ENCODE measurements around the gene VEZT. TPM values are rescaled to one million over a fixed set of nuclear protein-coding genes. Genes with fewer than 3 reads are reported as not detected.

Gene VEZT
- total RNA-seq, 4 donors from 2014 or later = 27.7 to 82.0 (median 45.3) TPM

- H3K36me3 ChIP-seq = peaks cover 0 to 96% (median 8%) of the 10 kb centered on the region in 3 donors
- H3K27me3 ChIP-seq = no peaks in the 10 kb centered on the region
- no peak overlapping the region for H3K4me3 ChIP-seq
- 14 to 23% methylated on average over 1 of the region's 1 CpG for WGBS, 2 donors
- no peak for DNase-seq
- H3K4me1 ChIP-seq = no peaks in the 10 kb centered on the region
- H3K27ac ChIP-seq = no peak overlapping the region
- no peaks in the 10 kb centered on the region for H3K9me3 ChIP-seq
- intact Hi-C loops (cut with DNase I) = no loop called here
- no peak for TF ChIP-seq POLR2A (IDR thresholded peaks at IDR 0.05)
- TF ChIP-seq CTCF (IDR thresholded peaks at IDR 0.05) = no peak
Measured at GRCh38 chr12:95277139-95277538, 59.5 kb downstream of the VEZT start.

GRCh38 chr12:95279856-95280255, 62.2 kb downstream of the VEZT start:
- TF ChIP-seq CTCF (IDR thresholded peaks at IDR 0.05) (no peak), POLR2A (IDR thresholded peaks at IDR 0.05) (no peak)
- 94 to 97% methylated on average over 4 of the region's 4 CpGs for WGBS, 2 donors
- no peak for DNase-seq
- no peak overlapping the region for H3K27ac ChIP-seq
- H3K9me3 ChIP-seq = no peaks in the 10 kb centered on the region
- no peak overlapping the region for H3K4me3 ChIP-seq
- intact Hi-C loops (cut with DNase I) = no loop called here
- H3K36me3 ChIP-seq = peaks cover 7 to 98% (median 11%) of the 10 kb centered on the region in 3 donors
- no peaks in the 10 kb centered on the region for H3K27me3 ChIP-seq
- no peaks in the 10 kb centered on the region for H3K4me1 ChIP-seq

- peaks cover 0 to 3% (median 0%) of the 10 kb centered on the region in 3 donors for H3K4me1 ChIP-seq
- no peak for TF ChIP-seq POLR2A (IDR thresholded peaks at IDR 0.05)
- TF ChIP-seq CTCF (IDR thresholded peaks at IDR 0.05) = no peak
- intact Hi-C loops (cut with DNase I) = no loop called here
- DNase-seq = no peak
- no peaks in the 10 kb centered on the region for H3K27me3 ChIP-seq
- no peak overlapping the region for H3K27ac ChIP-seq
- H3K36me3 ChIP-seq = peaks cover 7 to 95% (median 10%) of the 10 kb centered on the region in 3 donors
- no peak overlapping the region for H3K4me3 ChIP-seq
- H3K9me3 ChIP-seq = no peaks in the 10 kb centered on the region
- 92 to 98% methylated on average over 6 of the region's 6 CpGs for WGBS, 2 donors
Measured at GRCh38 chr12:95282266-95282665, 64.7 kb downstream of the VEZT start.

GRCh38 chr12:95283371-95283770, 65.8 kb downstream of the VEZT start:
- Histone ChIP-seq H3K4me1 (peaks cover 0 to 4% (median 0%) of the 10 kb centered on the region in 3 donors), H3K9me3 (no peaks in the 10 kb centered on the region), H3K36me3 (peaks cover 7 to 93% (median 10%) of the 10 kb centered on the region in 3 donors), H3K27me3 (no peaks in the 10 kb centered on the region), H3K4me3 (no peak overlapping the region), H3K27ac (no peak overlapping the region)
- TF ChIP-seq CTCF (IDR thresholded peaks at IDR 0.05) (no peak), POLR2A (IDR thresholded peaks at IDR 0.05) (no peak)
- no peak for DNase-seq
- WGBS, 2 donors = 93 to 100% methylated on average over 1 of the region's 1 CpG
- intact Hi-C loops (cut with DNase I) = no loop called here

GRCh38 chr12:95286713-95287112, 69.1 kb downstream of the VEZT start:
- DNase-seq = no peak
- WGBS, 2 donors = 92 to 93% methylated on average over 2 to 3 of the region's 3 CpGs
- TF ChIP-seq CTCF (IDR thresholded peaks at IDR 0.05) = no peak
- Histone ChIP-seq H3K9me3 (no peaks in the 10 kb centered on the region), H3K4me3 (no peak overlapping the region), H3K27ac (no peak overlapping the region), H3K4me1 (peaks cover 0 to 4% (median 0%) of the 10 kb centered on the region in 3 donors), H3K27me3 (no peaks in the 10 kb centered on the region), H3K36me3 (peaks cover 7 to 92% (median 10%) of the 10 kb centered on the region in 3 donors)
- intact Hi-C loops (cut with DNase I) = no loop called here
